Measurements from ENCODE around the gene CCDC149. TPM values are rescaled to one million over a fixed set of nuclear protein-coding genes. Genes with fewer than 3 reads are reported as not detected.

CCDC149 gene
- total RNA-seq, 2 experiments from 2014 or later: not detected

- no TSS peak for BruUV-seq (replicated peaks)
- H3K4me1 ChIP-seq (ENCODE audit: insufficient read depth, low read length, poor library complexity, severe bottlenecking): no peaks in the 10 kb centered on the region
- POLR2A ChIA-PET: no interaction called here
- H3K27ac ChIP-seq (ENCODE audit: low read depth, low read length, poor library complexity, severe bottlenecking): no peak overlapping the region
- no peak overlapping the region for H2AFZ ChIP-seq (ENCODE audit: low read length)
- no peaks in the 10 kb centered on the region for H3K9me3 ChIP-seq (ENCODE audit: low read length)
- CTCF ChIA-PET (ENCODE audit: unreplicated experiment): no interaction called here
- H4K20me1 ChIP-seq (ENCODE audit: insufficient read depth, low read length): no peaks in the 10 kb centered on the region
- TF ChIP-seq EZH2phosphoT487 (IDR thresholded peaks at IDR 0.05; ENCODE audit: borderline replicate concordance, low read depth, low read length) (no peak), CTCF (conservative IDR thresholded peaks at IDR 0.05; ENCODE audit: low read length) (no peak)
- H3K9me2 ChIP-seq (ENCODE audit: insufficient read depth, low read length): no peaks in the 10 kb centered on the region
- no peak overlapping the region for H3K4me2 ChIP-seq (ENCODE audit: low read length)
- H3K79me2 ChIP-seq (ENCODE audit: insufficient read depth, low read depth, low read length): no peaks in the 10 kb centered on the region
- no peaks in the 10 kb centered on the region for H3K36me3 ChIP-seq (ENCODE audit: insufficient read depth, low read length)
- no peak for DNase-seq (ENCODE audit: low spot score)
- no peak overlapping the region for H3K4me3 ChIP-seq (ENCODE audit: low read depth, low read length, poor library complexity, severe bottlenecking)
- intact Hi-C loops (cut with micrococcal nuclease; ENCODE audit: unreplicated experiment): no loop called here
These were observed 43.2 kb upstream of the CCDC149 start for GRCh38 chr4:24956091-24956490.

- POLR2A ChIA-PET: no interaction called here
- no TSS peak for BruUV-seq (replicated peaks)
- Histone ChIP-seq H3K4me1 (ENCODE audit: insufficient read depth, low read length, poor library complexity, severe bottlenecking) (no peaks in the 10 kb centered on the region), H3K9me3 (ENCODE audit: low read length) (no peaks in the 10 kb centered on the region), H3K9me2 (ENCODE audit: insufficient read depth, low read length) (no peaks in the 10 kb centered on the region), H3K27ac (ENCODE audit: low read depth, low read length, poor library complexity, severe bottlenecking) (no peak overlapping the region), H3K4me3 (ENCODE audit: low read depth, low read length, poor library complexity, severe bottlenecking) (no peak overlapping the region), H3K36me3 (ENCODE audit: insufficient read depth, low read length) (no peaks in the 10 kb centered on the region), H2AFZ (ENCODE audit: low read length) (no peak overlapping the region), H3K4me2 (ENCODE audit: low read length) (no peak overlapping the region), H3K79me2 (ENCODE audit: insufficient read depth, low read depth, low read length) (no peaks in the 10 kb centered on the region), H4K20me1 (ENCODE audit: insufficient read depth, low read length) (no peaks in the 10 kb centered on the region)
- CTCF ChIA-PET (ENCODE audit: unreplicated experiment): no interaction called here
- DNase-seq (ENCODE audit: low spot score): no peak
- intact Hi-C loops (cut with micrococcal nuclease; ENCODE audit: unreplicated experiment): no loop called here
- TF ChIP-seq EZH2phosphoT487 (IDR thresholded peaks at IDR 0.05; ENCODE audit: borderline replicate concordance, low read depth, low read length): no peak
These were observed 39.8 kb upstream of the CCDC149 start for GRCh38 chr4:24952667-24953066.

GRCh38 chr4:24949970-24950369, 37.1 kb upstream of the CCDC149 start:
- ChIA-PET CTCF (ENCODE audit: unreplicated experiment) (no interaction called here), POLR2A (interaction anchor here (0.6 kb wide), 1 partner anchor 25 kb away, joined by 3 read pairs; no protein-coding TSS in a partner anchor)
- H3K27ac ChIP-seq (ENCODE audit: low read depth, low read length, poor library complexity, severe bottlenecking): no peak overlapping the region
- no peak for TF ChIP-seq EZH2phosphoT487 (IDR thresholded peaks at IDR 0.05; ENCODE audit: borderline replicate concordance, low read depth, low read length)
- TF ChIP-seq CTCF (conservative IDR thresholded peaks at IDR 0.05; ENCODE audit: low read length): no peak
- no peak overlapping the region for H3K4me3 ChIP-seq (ENCODE audit: low read depth, low read length, poor library complexity, severe bottlenecking)
- H3K4me1 ChIP-seq (ENCODE audit: insufficient read depth, low read length, poor library complexity, severe bottlenecking): no peaks in the 10 kb centered on the region
- H4K20me1 ChIP-seq (ENCODE audit: insufficient read depth, low read length): no peaks in the 10 kb centered on the region
- no TSS peak for BruUV-seq (replicated peaks)
- H3K9me2 ChIP-seq (ENCODE audit: insufficient read depth, low read length): no peaks in the 10 kb centered on the region
- H3K9me3 ChIP-seq (ENCODE audit: low read length): no peaks in the 10 kb centered on the region
- no peaks in the 10 kb centered on the region for H3K79me2 ChIP-seq (ENCODE audit: insufficient read depth, low read depth, low read length)
- H3K4me2 ChIP-seq (ENCODE audit: low read length): no peak overlapping the region
- intact Hi-C loops (cut with micrococcal nuclease; ENCODE audit: unreplicated experiment): no loop called here
- no peaks in the 10 kb centered on the region for H3K36me3 ChIP-seq (ENCODE audit: insufficient read depth, low read length)
- no peak overlapping the region for H2AFZ ChIP-seq (ENCODE audit: low read length)
- no peak for DNase-seq (ENCODE audit: low spot score)
